Adipocyte (in vitro differentiated cells): ENCODE measurements around the gene NMRAL1.

ENCODE experiments used
- DNase-seq: peaks from one replicate; pipeline ENCODE4 v3.0.0-alpha.2; 2015; ENCODE audit warnings: low read depth
- H3K27me3 ChIP-seq: replicated peaks from 2 replicates; pipeline ENCODE4 v1.7.0; 2013; ENCODE audit warnings: mild to moderate bottlenecking, low read length, moderate library complexity; ENCODE audit not compliant: control insufficient read depth, insufficient read depth
- H3K36me3 ChIP-seq: 2 replicates; pipeline ENCODE4 v1.7.0; 2013; ENCODE audit warnings: low read length, mild to moderate bottlenecking, moderate library complexity; ENCODE audit not compliant: control insufficient read depth, insufficient read depth, severe bottlenecking
- H3K4me1 ChIP-seq: 2 replicates; pipeline ENCODE4 v1.7.0; 2013; ENCODE audit warnings: mild to moderate bottlenecking, low read length, moderate library complexity; ENCODE audit not compliant: control insufficient read depth, insufficient read depth
- H3K4me3 ChIP-seq: 2 replicates; pipeline ENCODE4 v1.7.0; 2013; ENCODE audit warnings: mild to moderate bottlenecking, low read length, moderate library complexity
- H3K9ac ChIP-seq: 2 replicates; pipeline ENCODE4 v1.7.0; 2013; ENCODE audit warnings: mild to moderate bottlenecking, low read length, moderate library complexity
- H3K9me3 ChIP-seq: 2 replicates; pipeline ENCODE4 v1.7.0; 2013; ENCODE audit warnings: mild to moderate bottlenecking, low read length, moderate library complexity; ENCODE audit not compliant: control insufficient read depth

The NMRAL1 gene

DNA sequence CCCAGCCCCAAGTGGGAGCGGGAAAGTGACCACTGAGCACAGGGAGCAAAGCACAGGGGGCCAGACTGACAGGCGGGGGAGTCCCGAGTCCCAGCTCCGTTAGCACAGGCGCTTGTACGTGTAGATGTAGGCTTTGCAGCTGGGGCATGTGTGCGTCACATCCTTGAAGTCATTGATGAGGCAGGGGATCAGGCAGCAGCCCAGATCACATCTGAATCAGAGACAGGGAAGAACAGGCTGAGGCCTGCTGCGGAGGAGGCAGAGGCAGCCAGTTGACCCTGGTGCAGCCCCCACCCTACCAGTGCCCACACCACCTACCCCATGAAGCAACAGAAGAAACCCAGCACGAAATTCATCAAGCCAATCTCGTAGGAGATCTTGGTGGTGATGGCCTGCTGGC, 38.0 kb upstream of the NMRAL1 start:
- Histone ChIP-seq H3K36me3 (peaks cover 60% of the 10 kb centered on the region), H3K9me3 (no peaks in the 10 kb centered on the region), H3K4me1 (peaks cover 11% of the 10 kb centered on the region), H3K4me3 (no peak overlapping the region), H3K9ac (no peak overlapping the region), H3K27me3 (no peaks in the 10 kb centered on the region)
- DNase-seq, result no peak

GRCh38 chr16:4511441-4512082, 37.1 kb upstream of the NMRAL1 start:
- no peaks in the 10 kb centered on the region for H3K9me3 ChIP-seq
- peaks cover 68% of the 10 kb centered on the region for H3K36me3 ChIP-seq
- H3K4me1 ChIP-seq, result peaks cover 8% of the 10 kb centered on the region
- H3K27me3 ChIP-seq, result no peaks in the 10 kb centered on the region
- DNase-seq, result peak; percentile 53
- no peak overlapping the region for H3K9ac ChIP-seq
- H3K4me3 ChIP-seq, result no peak overlapping the region

DNA sequence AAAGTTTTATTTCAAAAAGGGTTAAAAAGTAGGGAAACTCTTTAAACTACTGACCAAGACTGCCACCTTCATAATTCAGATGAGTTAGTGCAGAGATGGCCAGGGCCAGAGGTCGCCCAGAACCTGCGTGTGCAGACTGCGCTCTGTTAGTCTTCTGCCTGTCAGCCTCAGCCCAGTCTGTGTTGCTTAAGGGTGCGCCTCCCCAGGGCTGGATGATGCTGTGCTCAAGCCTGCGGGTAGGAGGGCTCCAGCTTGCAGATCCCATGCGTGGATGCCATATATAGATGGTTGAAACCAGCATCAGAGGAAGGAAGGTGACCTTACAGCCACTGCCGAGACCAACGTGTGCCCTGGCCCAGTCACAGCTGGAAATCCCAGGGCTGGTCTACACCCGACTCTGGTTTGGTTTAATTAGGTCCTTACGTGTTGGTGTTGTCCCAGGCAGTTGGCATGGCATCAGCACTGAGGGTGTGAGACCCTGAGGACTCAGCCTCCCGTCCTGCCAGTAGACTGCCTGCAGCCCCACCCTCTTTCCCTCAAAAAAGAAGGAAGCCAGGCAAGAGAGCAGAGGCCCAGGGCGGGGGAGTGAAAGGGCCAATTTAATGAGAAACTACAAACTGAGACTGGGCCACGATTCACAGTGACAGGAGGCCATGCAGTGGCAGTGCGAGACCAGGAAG, 36.5 kb upstream of the NMRAL1 start:
- H3K36me3 ChIP-seq, result peaks cover 70% of the 10 kb centered on the region
- no peak for DNase-seq
- no peaks in the 10 kb centered on the region for H3K27me3 ChIP-seq
- H3K4me1 ChIP-seq, result peaks cover 8% of the 10 kb centered on the region
- no peak overlapping the region for H3K9ac ChIP-seq
- H3K9me3 ChIP-seq, result no peaks in the 10 kb centered on the region
- no peak overlapping the region for H3K4me3 ChIP-seq

DNA sequence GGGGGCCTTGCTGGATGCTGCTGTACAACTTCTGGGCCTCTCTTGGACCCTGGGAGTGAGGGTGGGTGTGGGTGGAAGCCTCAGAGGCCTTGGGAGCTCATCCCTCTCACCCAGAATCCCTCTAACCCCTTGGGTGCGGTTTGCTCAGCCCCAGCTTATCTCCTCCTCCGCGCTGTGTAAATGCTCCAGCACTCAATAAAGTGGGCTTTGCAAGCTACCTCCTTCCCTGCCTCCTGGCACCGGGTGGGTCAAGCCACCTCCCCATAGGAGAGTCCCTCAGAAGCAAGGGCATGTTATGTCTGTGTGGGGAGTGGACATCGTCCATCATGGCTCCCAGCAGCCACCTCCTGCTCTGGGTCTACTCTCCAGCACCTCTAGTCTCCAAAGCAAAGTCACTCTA, 35.7 kb upstream of the NMRAL1 start:
- no peaks in the 10 kb centered on the region for H3K27me3 ChIP-seq
- H3K4me1 ChIP-seq, result peaks cover 5% of the 10 kb centered on the region
- H3K4me3 ChIP-seq, result no peak overlapping the region
- H3K36me3 ChIP-seq, result peaks cover 77% of the 10 kb centered on the region
- H3K9ac ChIP-seq, result no peak overlapping the region
- H3K9me3 ChIP-seq, result no peaks in the 10 kb centered on the region
- DNase-seq, result no peak

DNA sequence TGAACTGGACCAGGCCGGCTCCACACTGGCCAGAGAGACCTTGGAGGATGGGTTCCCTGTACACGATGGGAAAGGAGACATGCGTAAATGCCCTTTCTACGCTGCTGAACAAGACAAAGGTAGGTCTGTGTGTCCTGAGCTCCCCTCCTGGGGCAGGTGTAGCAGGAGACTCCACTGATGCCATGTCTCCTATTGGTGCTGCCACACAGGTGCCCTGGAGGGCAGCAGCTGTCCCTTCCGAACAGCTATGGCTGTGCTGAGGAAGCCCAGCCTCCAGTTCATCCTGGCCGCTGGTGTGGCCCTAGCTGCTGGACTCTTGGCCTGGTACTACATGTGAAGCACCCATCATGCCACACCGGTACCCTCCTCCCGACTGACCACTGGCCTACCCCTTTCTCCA, 35.0 kb upstream of the NMRAL1 start:
- Histone ChIP-seq H3K4me1 (peaks cover 5% of the 10 kb centered on the region), H3K4me3 (no peak overlapping the region), H3K9ac (no peak overlapping the region), H3K36me3 (peaks cover 77% of the 10 kb centered on the region), H3K9me3 (no peaks in the 10 kb centered on the region), H3K27me3 (no peaks in the 10 kb centered on the region)
- DNase-seq, result no peak

DNA sequence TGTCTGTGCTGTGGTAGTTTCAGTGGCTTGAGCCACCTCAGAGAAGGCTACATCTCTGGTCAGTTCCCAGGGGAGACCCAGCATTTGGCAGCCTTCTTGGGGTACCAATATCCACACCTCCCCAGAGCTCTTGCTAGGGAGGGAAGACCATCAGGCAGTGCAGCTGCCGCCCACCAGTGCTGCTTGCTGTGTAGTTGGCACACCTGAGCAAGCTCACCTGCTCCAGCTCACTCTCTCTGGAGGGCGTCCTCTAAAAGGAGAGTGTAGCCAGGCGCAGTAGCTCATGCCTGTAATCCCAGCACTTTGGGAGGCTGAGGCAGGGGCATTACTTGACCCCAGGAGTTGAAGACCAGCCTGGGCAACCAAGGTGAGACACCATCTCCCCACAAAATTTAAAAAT, 34.4 kb upstream of the NMRAL1 start:
- Histone ChIP-seq H3K36me3 (peaks cover 76% of the 10 kb centered on the region), H3K9me3 (no peaks in the 10 kb centered on the region), H3K9ac (no peak overlapping the region), H3K4me3 (no peak overlapping the region), H3K27me3 (no peaks in the 10 kb centered on the region), H3K4me1 (peaks cover 8% of the 10 kb centered on the region)
- no peak for DNase-seq

DNA sequence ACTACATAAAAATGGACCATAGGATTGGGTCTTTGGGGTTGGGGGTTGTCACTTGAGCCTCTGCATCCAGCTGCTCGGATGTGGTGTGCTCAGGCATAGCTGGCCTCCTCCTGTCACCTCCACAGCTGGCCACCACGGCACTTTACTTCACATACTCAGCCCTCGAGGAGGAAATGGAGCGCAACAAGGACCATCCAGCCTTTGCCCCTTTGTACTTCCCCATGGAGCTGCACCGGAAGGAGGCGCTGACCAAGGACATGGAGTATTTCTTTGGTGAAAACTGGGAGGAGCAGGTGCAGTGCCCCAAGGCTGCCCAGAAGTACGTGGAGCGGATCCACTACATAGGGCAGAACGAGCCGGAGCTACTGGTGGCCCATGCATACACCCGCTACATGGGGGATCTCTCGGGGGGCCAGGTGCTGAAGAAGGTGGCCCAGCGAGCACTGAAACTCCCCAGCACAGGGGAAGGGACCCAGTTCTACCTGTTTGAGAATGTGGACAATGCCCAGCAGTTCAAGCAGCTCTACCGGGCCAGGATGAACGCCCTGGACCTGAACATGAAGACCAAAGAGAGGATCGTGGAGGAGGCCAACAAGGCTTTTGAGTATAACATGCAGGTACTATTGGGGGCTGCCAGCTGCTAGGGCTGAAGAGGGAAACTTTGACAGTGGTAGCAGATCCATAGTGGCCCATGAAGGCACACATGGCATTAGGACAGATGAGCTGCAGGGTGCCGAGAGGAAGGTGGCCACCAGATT, 33.3 kb upstream of the NMRAL1 start:
- no peak for DNase-seq
- H3K27me3 ChIP-seq, result no peaks in the 10 kb centered on the region
- no peak overlapping the region for H3K4me3 ChIP-seq
- H3K9ac ChIP-seq, result no peak overlapping the region
- H3K36me3 ChIP-seq, result peaks cover 68% of the 10 kb centered on the region
- H3K4me1 ChIP-seq, result peaks cover 9% of the 10 kb centered on the region
- no peaks in the 10 kb centered on the region for H3K9me3 ChIP-seq

GRCh38 chr16:4506450-4506849, 32.0 kb upstream of the NMRAL1 start:
- H3K4me3 ChIP-seq, result no peak overlapping the region
- peak overlapping the region; percentile 3 for H3K9ac ChIP-seq
- DNase-seq, result peak; percentile 91
- H3K36me3 ChIP-seq, result peaks cover 55% of the 10 kb centered on the region
- no peaks in the 10 kb centered on the region for H3K9me3 ChIP-seq
- H3K27me3 ChIP-seq, result no peaks in the 10 kb centered on the region
- peaks cover 16% of the 10 kb centered on the region for H3K4me1 ChIP-seq

DNA sequence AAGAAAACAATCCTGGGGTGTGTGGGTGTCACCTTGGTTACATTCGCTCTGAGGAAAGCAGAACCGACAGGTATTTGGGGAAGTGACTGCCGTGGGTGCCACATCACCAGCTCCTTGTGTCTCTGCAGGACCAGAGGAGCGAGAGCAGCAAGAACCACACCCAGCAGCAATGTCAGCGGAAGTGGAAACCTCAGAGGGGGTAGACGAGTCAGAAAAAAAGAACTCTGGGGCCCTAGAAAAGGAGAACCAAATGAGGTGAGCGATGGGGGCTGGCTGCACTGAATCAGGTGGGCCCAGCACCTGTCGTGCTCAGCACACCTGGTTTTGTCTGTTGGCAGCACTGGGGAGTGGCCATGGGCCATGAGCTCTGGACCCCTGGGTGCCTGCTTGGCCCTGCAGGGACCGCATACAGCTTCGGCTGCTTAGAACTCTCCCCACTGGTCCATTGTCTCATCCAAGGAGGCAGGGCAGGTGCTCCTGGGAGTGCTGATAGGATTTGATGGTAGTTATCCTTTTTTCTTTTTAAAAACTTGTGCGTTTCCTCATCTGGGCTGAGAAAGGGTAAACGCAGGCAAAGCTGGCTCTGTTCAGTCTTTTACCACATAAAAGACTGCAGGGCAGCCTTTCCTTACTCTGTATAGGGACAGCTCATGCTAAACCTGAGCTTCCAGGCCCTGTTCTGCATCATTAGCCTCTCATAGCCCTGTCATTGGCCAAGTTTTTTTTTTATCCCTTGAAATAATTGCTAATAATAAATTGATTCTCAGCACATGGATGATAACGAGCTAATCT, 31.1 kb upstream of the NMRAL1 start:
- Histone ChIP-seq H3K9ac (no peak overlapping the region), H3K4me3 (no peak overlapping the region), H3K9me3 (no peaks in the 10 kb centered on the region), H3K36me3 (peaks cover 46% of the 10 kb centered on the region), H3K27me3 (no peaks in the 10 kb centered on the region), H3K4me1 (peaks cover 20% of the 10 kb centered on the region)
- no peak for DNase-seq

DNA sequence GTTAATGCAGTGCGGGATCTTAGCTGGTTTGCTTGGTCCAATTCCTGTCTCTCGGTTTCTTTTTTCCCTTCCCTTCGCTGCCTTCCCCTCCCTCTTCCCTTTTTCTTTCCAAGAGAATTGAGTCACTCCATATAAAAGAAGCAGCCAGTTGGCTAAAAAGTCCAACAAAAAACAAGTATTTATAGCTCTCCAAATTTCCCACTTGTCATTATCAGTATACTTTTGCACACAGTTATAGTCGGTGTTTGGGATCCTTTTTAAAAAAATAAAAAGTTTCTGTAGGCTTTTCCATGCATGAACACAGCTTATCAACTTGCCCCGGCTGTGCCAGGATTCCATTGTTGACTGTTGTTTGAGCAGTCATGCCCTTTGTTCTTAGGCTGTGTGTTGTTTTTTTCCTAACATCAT, 26.6 kb upstream of the NMRAL1 start:
- H3K27me3 ChIP-seq, result no peaks in the 10 kb centered on the region
- DNase-seq, result no peak
- peaks cover 52% of the 10 kb centered on the region for H3K4me1 ChIP-seq
- no peaks in the 10 kb centered on the region for H3K9me3 ChIP-seq
- H3K36me3 ChIP-seq, result peaks cover 20% of the 10 kb centered on the region
- peak overlapping the region; percentile 77 for H3K4me3 ChIP-seq
- peak overlapping the region; percentile 75 for H3K9ac ChIP-seq

GRCh38 chr16:4500272-4500671, 25.8 kb upstream of the NMRAL1 start:
- Histone ChIP-seq H3K9me3 (no peaks in the 10 kb centered on the region), H3K36me3 (peaks cover 13% of the 10 kb centered on the region), H3K27me3 (no peaks in the 10 kb centered on the region), H3K9ac (peak overlapping the region; percentile 75), H3K4me3 (peak overlapping the region; percentile 77), H3K4me1 (peaks cover 60% of the 10 kb centered on the region)
- DNase-seq, result peak; percentile 85
